Small intestine (tissue), 7 donors: ENCODE data around the gene CLCN4. TPM values are rescaled to one million over a fixed set of nuclear protein-coding genes. Genes with fewer than 3 reads are reported as not detected.
A peak's percentile ranks its signal among the peaks of the same experiment; 100 is the strongest.

Experiments
- DNase-seq, 2 donors: peaks; one replicate each; pipeline versions ENCODE4 v3.0.0 to v3.0.0-alpha.2; 2013
- FAIRE-seq: peaks from 2 replicates; lab custom pipeline; 2012; peaks lifted over from hg19 to GRCh38; lab: Jason Lieb, UNC
- H3K27ac ChIP-seq, 3 donors: one replicate each; pipeline ENCODE4 v1.5.1; 2013; ENCODE audit warnings: low read length in 2 of 3, mild to moderate bottlenecking in 2 of 3, control low read depth in 1 of 3, inconsistent platforms in 1 of 3, low read depth in 1 of 3, moderate library complexity in 1 of 3
- H3K27me3 ChIP-seq, 3 donors: one replicate each; pipeline ENCODE4 v1.6.1; 2013; ENCODE audit warnings: low read length in 3 of 3, inconsistent platforms in 1 of 3; ENCODE audit not compliant: control insufficient read depth in 3 of 3, insufficient read depth in 3 of 3
- H3K36me3 ChIP-seq, 3 donors: one replicate each; pipeline ENCODE4 v1.6.1; 2013; ENCODE audit warnings: low read length in 3 of 3, inconsistent platforms in 1 of 3, low read depth in 1 of 3, mild to moderate bottlenecking in 1 of 3, moderate library complexity in 1 of 3; ENCODE audit not compliant: control insufficient read depth in 3 of 3, insufficient read depth in 2 of 3
- H3K4me1 ChIP-seq, 3 donors: one replicate each; pipeline ENCODE4 v1.6.1; 2013; ENCODE audit warnings: low read length in 2 of 3, inconsistent platforms in 1 of 3, low read depth in 1 of 3, mild to moderate bottlenecking in 1 of 3, moderate library complexity in 1 of 3; ENCODE audit not compliant: control insufficient read depth in 3 of 3, insufficient read depth in 2 of 3
- H3K4me3 ChIP-seq, 3 donors: one replicate each; pipeline ENCODE4 v1.5.1; 2013; ENCODE audit warnings: low read length in 3 of 3, control low read depth in 1 of 3, inconsistent platforms in 1 of 3, low read depth in 1 of 3, mild to moderate bottlenecking in 1 of 3, moderate library complexity in 1 of 3
- H3K9me3 ChIP-seq, 2 donors: one replicate each; pipeline ENCODE4 v1.6.1; 2013; ENCODE audit warnings: low read depth in 1 of 2, low read length in 1 of 2; ENCODE audit not compliant: control insufficient read depth in 2 of 2, insufficient read depth in 1 of 2
- WGBS, 3 donors: extraction: QIAGEN DNeasy Blood & Tissue Kit; methylation state at CpG; one replicate each; pipeline ENCODE4 v1.1.7; 2013; 5-methylcytosine and 5-hydroxymethylcytosine counted together
- polyA plus RNA-seq, 4 donors: library from polyadenylated mRNA; stranded (reverse) in 3 of 4; unstranded in 1 of 4; fragments of 200-250 nt in 3 of 4; fragments of 120-200 nt in 1 of 4; gene quantifications; one replicate each; pipeline versions ENCODE4 v1.2.1 to v1.2.3, GENCODE V29; 2013
- donor health status: healthy with polysubstance abuse.
- donor health status: control.
- donor health status: control.
- donor health status: Bipolar disorder and iron deficiency.
- donor health status: healthy.

CLCN4 gene
- polyA plus RNA-seq, 4 donors: under 0.01 to 2.7 (median 0.70) TPM; not detected in 1

GRCh38 chrX:10172877-10173276 lies 16.1 kb downstream of the CLCN4 start:
- DNase-seq (no peak), FAIRE-seq (no peak)
- Histone ChIP-seq H3K27me3 (no peaks in the 10 kb centered on the region), H3K9me3 (no peaks in the 10 kb centered on the region), H3K4me3 (no peak overlapping the region), H3K27ac (peak overlapping the region in 1 of 3 donors; percentile 31), H3K4me1 (no peaks in the 10 kb centered on the region), H3K36me3 (no peaks in the 10 kb centered on the region)
- 55 to 89% (median 55%) methylated on average over 11 of the region's 11 CpGs for WGBS, 3 donors

- 28 to 49% (median 39%) methylated on average over 19 of the region's 19 CpGs for WGBS, 3 donors
- Histone ChIP-seq H3K36me3 (no peaks in the 10 kb centered on the region), H3K9me3 (no peaks in the 10 kb centered on the region), H3K4me1 (no peaks in the 10 kb centered on the region), H3K27ac (peak overlapping the region in 1 of 3 donors; percentile 31), H3K4me3 (no peak overlapping the region), H3K27me3 (no peaks in the 10 kb centered on the region)
- FAIRE-seq: no peak
- peak; percentile 15 to 75 for DNase-seq
Measured at GRCh38 chrX:10173331-10173900, 16.6 kb downstream of the CLCN4 start.

GRCh38 chrX:10174051-10174450 lies 17.3 kb downstream of the CLCN4 start:
- Histone ChIP-seq H3K27me3 (no peaks in the 10 kb centered on the region), H3K27ac (no peak overlapping the region), H3K36me3 (no peaks in the 10 kb centered on the region), H3K4me3 (no peak overlapping the region), H3K4me1 (no peaks in the 10 kb centered on the region), H3K9me3 (no peaks in the 10 kb centered on the region)
- no peak for FAIRE-seq
- no peak for DNase-seq
- WGBS, 3 donors: 80 to 96% (median 95%) methylated on average over 8 to 9 of the region's 9 CpGs

- Histone ChIP-seq H3K27ac (peak overlapping the region in 1 of 3 donors; percentile 21), H3K4me1 (no peaks in the 10 kb centered on the region), H3K9me3 (no peaks in the 10 kb centered on the region), H3K36me3 (no peaks in the 10 kb centered on the region), H3K4me3 (no peak overlapping the region), H3K27me3 (no peaks in the 10 kb centered on the region)
- 79 to 85% (median 82%) methylated on average over 7 of the region's 7 CpGs for WGBS, 3 donors
- FAIRE-seq: no peak
- DNase-seq: no peak
Measured at GRCh38 chrX:10174810-10175209, 18.0 kb downstream of the CLCN4 start.

- Histone ChIP-seq H3K36me3 (no peaks in the 10 kb centered on the region), H3K9me3 (no peaks in the 10 kb centered on the region), H3K27me3 (no peaks in the 10 kb centered on the region), H3K4me3 (no peak overlapping the region), H3K4me1 (no peaks in the 10 kb centered on the region), H3K27ac (peak overlapping the region in 1 of 3 donors; percentile 21)
- FAIRE-seq (no peak), DNase-seq (no peak)
- 69 to 84% (median 80%) methylated on average over 8 of the region's 8 CpGs for WGBS, 3 donors
Measured at GRCh38 chrX:10175319-10175871, 18.6 kb downstream of the CLCN4 start.

GRCh38 chrX:10176121-10177003 lies 19.6 kb downstream of the CLCN4 start:
- WGBS, 3 donors: 34 to 56% (median 52%) methylated on average over 16 of the region's 16 CpGs
- Histone ChIP-seq H3K27ac (peak overlapping the region in 1 of 3 donors; percentile 77), H3K27me3 (no peaks in the 10 kb centered on the region), H3K36me3 (no peaks in the 10 kb centered on the region), H3K4me3 (no peak overlapping the region), H3K9me3 (no peaks in the 10 kb centered on the region), H3K4me1 (no peaks in the 10 kb centered on the region)
- FAIRE-seq (no peak), DNase-seq (peak in 1 of 2 donors; percentile 28)

- WGBS, 3 donors: 63 to 87% (median 77%) methylated on average over 7 of the region's 7 CpGs
- no peaks in the 10 kb centered on the region for H3K27me3 ChIP-seq
- no peaks in the 10 kb centered on the region for H3K9me3 ChIP-seq
- DNase-seq (no peak), FAIRE-seq (no peak)
- peak overlapping the region in 1 of 3 donors; percentile 77 for H3K27ac ChIP-seq
- H3K4me3 ChIP-seq: no peak overlapping the region
- no peaks in the 10 kb centered on the region for H3K36me3 ChIP-seq
- no peaks in the 10 kb centered on the region for H3K4me1 ChIP-seq
Measured at GRCh38 chrX:10177004-10177396, 20.2 kb downstream of the CLCN4 start.

GRCh38 chrX:10177601-10178000 lies 20.8 kb downstream of the CLCN4 start:
- Histone ChIP-seq H3K27me3 (no peaks in the 10 kb centered on the region), H3K4me1 (no peaks in the 10 kb centered on the region), H3K27ac (peak overlapping the region in 1 of 3 donors; percentile 16), H3K36me3 (no peaks in the 10 kb centered on the region), H3K4me3 (no peak overlapping the region), H3K9me3 (no peaks in the 10 kb centered on the region)
- FAIRE-seq: no peak
- DNase-seq: no peak
- WGBS, 3 donors: 59 to 82% (median 59%) methylated on average over 3 of the region's 3 CpGs
